ENCODE measurements around the gene STXBP4. TPM values are rescaled to one million over a fixed set of nuclear protein-coding genes. Genes with fewer than 3 reads are reported as not detected.

Gene STXBP4
- total RNA-seq, 1 experiment from 2014 or later = 13.6 TPM

GRCh38 chr17:55144518-55144917 is 176.0 kb downstream of the STXBP4 start:
- DNase-seq (ENCODE audit: low read depth, low spot score) (no peak), ATAC-seq (no peak)
- CTCF ChIA-PET = no interaction called here

GRCh38 chr17:55149485-55149884 is 180.9 kb downstream of the STXBP4 start:
- CTCF ChIA-PET = no interaction called here
- H4K20me1 ChIP-seq (ENCODE audit: insufficient read depth) = no peaks in the 10 kb centered on the region

More at GRCh38 chr17:55144518-55144917, 176.0 kb downstream of the STXBP4 start:
- no peak overlapping the region for H3K4me2 ChIP-seq (ENCODE audit: low read length)
- no peaks in the 10 kb centered on the region for H3K9me2 ChIP-seq (ENCODE audit: insufficient read depth)
- intact Hi-C loops (cut with micrococcal nuclease) = no loop called here
- no peak overlapping the region for H3K9ac ChIP-seq (ENCODE audit: low read length)
- ChIA-PET POLR2A (no interaction called here), RAD21 (ENCODE audit: low non-redundant PET in 1 of 2, low total read pairs in 2 of 2, uncharacterized antibody in 2 of 2, unreplicated experiment in 2 of 2) (no interaction called here)
- no TSS peak for BruUV-seq (replicated peaks)
- no peaks in the 10 kb centered on the region for H3K4me1 ChIP-seq (ENCODE audit: control insufficient read depth in 1 of 2, insufficient read depth in 2 of 2, low read length in 2 of 2)
- TF ChIP-seq SP1 (IDR thresholded peaks at IDR 0.05; ENCODE audit: low read depth) (no peak), POLR2A (IDR thresholded peaks at IDR 0.05; ENCODE audit: borderline replicate concordance, extremely low read depth, insufficient read depth, insufficient read length) (no peak), ZFX (IDR thresholded peaks at IDR 0.05) (no peak), RAD21 (IDR thresholded peaks at IDR 0.05; ENCODE audit: low read depth) (no peak), EZH2 (IDR thresholded peaks at IDR 0.05) (no peak), TCF7L2 (IDR thresholded peaks at IDR 0.05; ENCODE audit: borderline replicate concordance, extremely low read depth, insufficient read depth, insufficient read length) (no peak)
- H3K79me2 ChIP-seq (ENCODE audit: insufficient read depth, low read length) = no peaks in the 10 kb centered on the region
- H4K20me1 ChIP-seq (ENCODE audit: insufficient read depth) = no peaks in the 10 kb centered on the region
- H3K27ac ChIP-seq (ENCODE audit: low read depth, low read length) = no peak overlapping the region
- H3K9me3 ChIP-seq (ENCODE audit: control insufficient read depth in 1 of 2, insufficient read depth in 1 of 2, low read depth in 1 of 2, low read length in 2 of 2) = no peaks in the 10 kb centered on the region
- H2AFZ ChIP-seq (ENCODE audit: low read depth, low read length, poor library complexity, severe bottlenecking) = no peak overlapping the region
- H3K36me3 ChIP-seq (ENCODE audit: control insufficient read depth in 1 of 2, insufficient read depth in 2 of 2, low read length in 2 of 2) = no peaks in the 10 kb centered on the region
- H3K27me3 ChIP-seq (ENCODE audit: insufficient read depth, low read length) = no peaks in the 10 kb centered on the region
- H3K4me3 ChIP-seq (replicated peaks in 1 of 2; ENCODE audit: low read depth in 1 of 2, low read length in 2 of 2) = no peak overlapping the region

More at GRCh38 chr17:55149485-55149884, 180.9 kb downstream of the STXBP4 start:
- Histone ChIP-seq H3K79me2 (ENCODE audit: insufficient read depth, low read length) (no peaks in the 10 kb centered on the region), H3K27ac (ENCODE audit: low read depth, low read length) (no peak overlapping the region), H3K9me2 (ENCODE audit: insufficient read depth) (no peaks in the 10 kb centered on the region), H3K4me1 (ENCODE audit: control insufficient read depth in 1 of 2, insufficient read depth in 2 of 2, low read length in 2 of 2) (no peaks in the 10 kb centered on the region), H3K36me3 (ENCODE audit: control insufficient read depth in 1 of 2, insufficient read depth in 2 of 2, low read length in 2 of 2) (no peaks in the 10 kb centered on the region), H3K4me2 (ENCODE audit: low read length) (no peak overlapping the region), H3K9me3 (ENCODE audit: control insufficient read depth in 1 of 2, insufficient read depth in 1 of 2, low read depth in 1 of 2, low read length in 2 of 2) (no peaks in the 10 kb centered on the region), H3K9ac (ENCODE audit: low read length) (no peak overlapping the region), H3K4me3 (replicated peaks in 1 of 2; ENCODE audit: low read depth in 1 of 2, low read length in 2 of 2) (no peak overlapping the region), H2AFZ (ENCODE audit: low read depth, low read length, poor library complexity, severe bottlenecking) (no peak overlapping the region), H3K27me3 (ENCODE audit: insufficient read depth, low read length) (no peaks in the 10 kb centered on the region)
- intact Hi-C loops (cut with micrococcal nuclease) = no loop called here
- ATAC-seq (no peak), DNase-seq (ENCODE audit: low read depth, low spot score) (no peak)
- RAD21 ChIA-PET (ENCODE audit: low non-redundant PET in 1 of 2, low total read pairs in 2 of 2, uncharacterized antibody in 2 of 2, unreplicated experiment in 2 of 2) = no interaction called here
- BruUV-seq (replicated peaks) = no TSS peak
- TF ChIP-seq ZFX (IDR thresholded peaks at IDR 0.05) (no peak), RAD21 (IDR thresholded peaks at IDR 0.05; ENCODE audit: low read depth) (no peak), ATF3 (IDR thresholded peaks at IDR 0.05) (no peak), CTCF (IDR thresholded peaks at IDR 0.05 in 2 of 3, conservative IDR thresholded peaks at IDR 0.05 in 1 of 3; ENCODE audit: borderline replicate concordance in 1 of 3, insufficient read depth in 1 of 3, low read depth in 2 of 3, low read length in 2 of 3) (no peak), JUND (IDR thresholded peaks at IDR 0.05) (no peak), ZNF274 (IDR thresholded peaks at IDR 0.05; ENCODE audit: low read depth, low read length) (no peak), TCF7L2 (IDR thresholded peaks at IDR 0.05; ENCODE audit: borderline replicate concordance, extremely low read depth, insufficient read depth, insufficient read length) (no peak), SIN3A (IDR thresholded peaks at IDR 0.05; ENCODE audit: low read depth) (no peak), ELF1 (IDR thresholded peaks at IDR 0.05; ENCODE audit: borderline replicate concordance, low read depth) (no peak), POLR2AphosphoS5 (IDR thresholded peaks at IDR 0.05; ENCODE audit: low read depth, low read length) (no peak), EZH2phosphoT487 (IDR thresholded peaks at IDR 0.05; ENCODE audit: borderline replicate concordance) (no peak), SP1 (IDR thresholded peaks at IDR 0.05; ENCODE audit: low read depth) (no peak), CBX3 (IDR thresholded peaks at IDR 0.05; ENCODE audit: low read depth) (no peak)
- TF ChIP-seq, protein P1, sequence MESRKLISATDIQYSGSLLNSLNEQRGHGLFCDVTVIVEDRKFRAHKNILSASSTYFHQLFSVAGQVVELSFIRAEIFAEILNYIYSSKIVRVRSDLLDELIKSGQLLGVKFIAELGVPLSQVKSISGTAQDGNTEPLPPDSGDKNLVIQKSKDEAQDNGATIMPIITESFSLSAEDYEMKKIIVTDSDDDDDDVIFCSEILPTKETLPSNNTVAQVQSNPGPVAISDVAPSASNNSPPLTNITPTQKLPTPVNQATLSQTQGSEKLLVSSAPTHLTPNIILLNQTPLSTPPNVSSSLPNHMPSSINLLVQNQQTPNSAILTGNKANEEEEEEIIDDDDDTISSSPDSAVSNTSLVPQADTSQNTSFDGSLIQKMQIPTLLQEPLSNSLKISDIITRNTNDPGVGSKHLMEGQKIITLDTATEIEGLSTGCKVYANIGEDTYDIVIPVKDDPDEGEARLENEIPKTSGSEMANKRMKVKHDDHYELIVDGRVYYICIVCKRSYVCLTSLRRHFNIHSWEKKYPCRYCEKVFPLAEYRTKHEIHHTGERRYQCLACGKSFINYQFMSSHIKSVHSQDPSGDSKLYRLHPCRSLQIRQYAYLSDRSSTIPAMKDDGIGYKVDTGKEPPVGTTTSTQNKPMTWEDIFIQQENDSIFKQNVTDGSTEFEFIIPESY (IDR thresholded peaks at IDR 0.05; ENCODE audit: extremely low read depth, insufficient replicate concordance, low read length) = no peak
- POLR2A ChIA-PET = no interaction called here
